GM12878 (cell line): ENCODE measurements around the gene TPCN2. TPM values are rescaled to one million over a fixed set of nuclear protein-coding genes. Genes with fewer than 3 reads are reported as not detected.

Source experiments
- ATAC-seq: fragments of 200-7000 bp; cut with Tn5 transposase; 3 replicates; pipeline ENCODE4 v1.9.1; 2020; ENCODE audit warnings: mild to moderate bottlenecking, moderate library complexity
- BruUV-seq: library from RNA; stranded (reverse); fragments of 400-500 nt; replicated peaks from 2 replicates; lab custom pipeline; 2021; lab: Mats Ljungman, UMichigan
- CTCF ChIA-PET: fragments of 300-600 bp; sonication (Branson Sonifier 250); formaldehyde crosslinking; extraction: SDS; loops from one replicate; lab custom pipeline; 2021; ENCODE audit warnings: inconsistent platforms; lab: Yijun Ruan, JAX
- POLR2A ChIA-PET: fragments of 350-600 bp; formaldehyde crosslinking; extraction: SDS; loops from one replicate; lab custom pipeline; 2021; ENCODE audit warnings: inconsistent platforms; lab: Charles Lee
- RAD21 ChIA-PET: fragments of 300-600 bp; sonication (Branson Sonifier 250); formaldehyde crosslinking; loops from one replicate; lab custom pipeline; 2023; ENCODE audit warnings: antibody characterized with exemption; ENCODE audit not compliant: unreplicated experiment; lab: Charles Lee
- SMC1A ChIA-PET: fragments of 300-600 bp; sonication (Branson Sonifier 250); formaldehyde crosslinking; loops from one replicate; lab custom pipeline; 2023; ENCODE audit not compliant: unreplicated experiment, uncharacterized antibody; lab: Charles Lee
- DNase-seq: peaks from one replicate; pipeline ENCODE4 v3.0.0-alpha.2; 2011; ENCODE audit warnings: low read depth, low spot score
- FAIRE-seq: peaks from 3 replicates; lab custom pipeline; 2011; peaks lifted over from hg19 to GRCh38; lab: Jason Lieb, UNC
- H2AFZ ChIP-seq: 2 replicates; pipeline ENCODE4 v1.6.0; 2011; ENCODE audit warnings: low read depth, low read length, control low read depth; ENCODE audit not compliant: control insufficient read depth
- H3K27ac ChIP-seq: 2 replicates; pipeline ENCODE4 v1.5.1; 2011; ENCODE audit warnings: control low read depth; ENCODE audit not compliant: control insufficient read depth, insufficient read depth
- H3K27me3 ChIP-seq, 2 experiments: replicated peaks in 1 of 2; 2 replicates each; pipeline versions ENCODE4 v1.6.0 to v1.6.1; 2011; ENCODE audit warnings: low read length in 1 of 2; ENCODE audit not compliant: control insufficient read depth in 2 of 2, insufficient read depth in 2 of 2
- H3K36me3 ChIP-seq, 2 experiments: 2 replicates each; pipeline ENCODE4 v1.5.1; 2011; ENCODE audit warnings: low read length in 1 of 2; ENCODE audit not compliant: control insufficient read depth in 2 of 2, insufficient read depth in 2 of 2
- H3K4me1 ChIP-seq: 2 replicates; pipeline ENCODE4 v1.6.1; 2011; ENCODE audit warnings: mild to moderate bottlenecking, low read length, moderate library complexity, mixed read lengths; ENCODE audit not compliant: control insufficient read depth, insufficient read depth
- H3K4me2 ChIP-seq: 2 replicates; pipeline ENCODE4 v1.6.0; 2011; ENCODE audit warnings: control low read depth; ENCODE audit not compliant: control insufficient read depth, insufficient read depth
- H3K4me3 ChIP-seq: fragments of 200-600 bp; sonication (generic); 2 replicates; pipeline ENCODE4 v1.5.1; 2016
- H3K79me2 ChIP-seq: 2 replicates; pipeline ENCODE4 v1.6.0; 2011; ENCODE audit warnings: low read length; ENCODE audit not compliant: control insufficient read depth, insufficient read depth
- H3K9ac ChIP-seq: 2 replicates; pipeline ENCODE4 v1.8.0; 2011; ENCODE audit warnings: low read length, control low read depth, mixed read lengths; ENCODE audit not compliant: control insufficient read depth, insufficient read depth
- H3K9me3 ChIP-seq: replicated peaks from 3 replicates; pipeline ENCODE4 v1.5.1; 2011; ENCODE audit warnings: mild to moderate bottlenecking, low read length; ENCODE audit not compliant: control insufficient read depth, insufficient read depth
- H4K20me1 ChIP-seq: 2 replicates; pipeline ENCODE4 v1.6.0; 2011; ENCODE audit not compliant: control insufficient read depth, insufficient read depth
- BHLHE40 ChIP-seq, 2 experiments: fragments of 450-650 bp in 1 of 2; IDR thresholded peaks; 2 replicates each; pipeline ENCODE4 v1.6.1; 2011 to 2017; ENCODE audit warnings: low read depth in 2 of 2, borderline replicate concordance in 1 of 2, improper control_type of control experiment in 1 of 2, low read length in 1 of 2, mild to moderate bottlenecking in 1 of 2
- CBX5 ChIP-seq: sonication (generic); IDR thresholded peaks from 2 replicates; pipeline ENCODE4 v1.6.1; 2016; ENCODE audit warnings: low read depth, moderate library complexity, mild to moderate bottlenecking, inconsistent platforms
- CTCF ChIP-seq, 3 experiments: IDR thresholded peaks in 2 of 3; conservative IDR thresholded peaks in 1 of 3; 2 replicates each; pipeline ENCODE4 v1.5.1; 2011; ENCODE audit warnings: low read depth in 3 of 3, low read length in 3 of 3, mild to moderate bottlenecking in 3 of 3, control low read depth in 2 of 3, moderate library complexity in 2 of 3, inconsistent platforms in 1 of 3, mixed read lengths in 1 of 3; ENCODE audit not compliant: control insufficient read depth in 2 of 3, insufficient read depth in 1 of 3; ENCODE audit errors: extremely low read depth in 1 of 3
- ETV6 ChIP-seq, 2 experiments: fragments of 450-650 bp in 1 of 2; IDR thresholded peaks in 1 of 2; conservative IDR thresholded peaks in 1 of 2; 2 replicates each; pipeline ENCODE4 v1.6.1; 2014; ENCODE audit warnings: antibody characterized with exemption in 1 of 2, borderline replicate concordance in 1 of 2, low read depth in 1 of 2, mild to moderate bottlenecking in 1 of 2, moderate library complexity in 1 of 2
- HCFC1 ChIP-seq: fragments of 150-350 bp; IDR thresholded peaks from 2 replicates; pipeline ENCODE4 v1.6.1; 2014; ENCODE audit warnings: low read length
- IKZF1 ChIP-seq: fragments of 450-650 bp; conservative IDR thresholded peaks from 2 replicates; pipeline ENCODE4 v1.6.1; 2017; ENCODE audit warnings: antibody characterized with exemption, mild to moderate bottlenecking
- MTA2 ChIP-seq: fragments of 450-650 bp; IDR thresholded peaks from 2 replicates; pipeline ENCODE4 v1.6.1; 2016; ENCODE audit warnings: low read depth, mild to moderate bottlenecking, moderate library complexity
- RAD21 ChIP-seq: IDR thresholded peaks from 2 replicates; pipeline ENCODE4 v1.6.1; 2011; ENCODE audit warnings: mild to moderate bottlenecking, low read depth, low read length, moderate library complexity; ENCODE audit not compliant: insufficient read depth
- SMARCA5 ChIP-seq: fragments of 450-650 bp; IDR thresholded peaks from 2 replicates; pipeline ENCODE4 v1.6.1; 2017; ENCODE audit warnings: mild to moderate bottlenecking
- SRF ChIP-seq, 2 experiments: IDR thresholded peaks; 2 replicates each; pipeline ENCODE4 v1.6.1; 2011; ENCODE audit warnings: low read depth in 2 of 2, low read length in 2 of 2, mild to moderate bottlenecking in 1 of 2, moderate library complexity in 1 of 2
- TCF7 ChIP-seq: IDR thresholded peaks from 2 replicates; pipeline ENCODE4 v1.6.1; 2014; ENCODE audit warnings: antibody characterized with exemption, borderline replicate concordance
- WRNIP1 ChIP-seq: IDR thresholded peaks from 2 replicates; pipeline ENCODE4 v1.6.1; 2011; ENCODE audit warnings: low read depth, low read length, improper control_type of control experiment, borderline replicate concordance
- ZZZ3 ChIP-seq: IDR thresholded peaks from 2 replicates; pipeline ENCODE4 v1.6.1; 2011; ENCODE audit warnings: low read depth; ENCODE audit not compliant: control insufficient read depth, insufficient read length
- WGBS: methylation state at CpG from one replicate; pipeline ENCODE4 v1.1.6; 2016; ENCODE audit warnings: low lambda C conversion rate; ENCODE audit not compliant: insufficient replicate concordance, insufficient coverage; ENCODE audit errors: missing lambda C conversion rate; 5-methylcytosine and 5-hydroxymethylcytosine counted together
- in situ Hi-C: fragments of 300-500 bp; cut with MboI; formaldehyde crosslinking; loops from 9 replicates; pipeline ENCODE4 v1.14.3; 2018; ENCODE audit warnings: mixed read lengths
- intact Hi-C: fragments of 100-400 bp; cut with micrococcal nuclease; formaldehyde crosslinking; loops from one replicate; pipeline ENCODE4 v1.14.2; 2022; ENCODE audit not compliant: unreplicated experiment
- polyA plus RNA-seq, 11 experiments: library from polyadenylated mRNA; depleted of rRNA in 4 of 11; unstranded in 6 of 11; stranded (reverse) in 5 of 11; fragments of >200 nt; fragmentation: Nextera tagmentation in 4 of 11; fragmentation: Illumina TruSeq in 1 of 11; extraction: Ambion mirVana in 4 of 11; extraction: Trizol in 1 of 11; gene quantifications; 1 replicate in 1 of 11; 2 replicates in 10 of 11; pipeline versions ENCODE4 v1.2.1 to v1.2.3, GENCODE V29; 2011 to 2016; ENCODE audit warnings: inconsistent platforms in 2 of 11, missing spikeins in 2 of 11, low read depth in 1 of 11
- total RNA-seq, 4 experiments: library from RNA; depleted of rRNA in 3 of 4; stranded (reverse); fragments of >200 nt in 3 of 4; fragmentation: Illumina TruSeq in 1 of 4; extraction: Trizol in 1 of 4; gene quantifications; 2 replicates each; pipeline versions ENCODE4 v1.2.1 to v1.2.3, GENCODE V29; 2013 to 2021

Gene TPCN2
- total and polyA plus RNA-seq, 10 of the 15 experiments (the other 5 are each of a cell fraction or from before 2014, with no cell fraction given): 1.7 to 18.4 (median 8.4) TPM

- ChIA-PET CTCF (interaction anchor here (0.7 to 1.5 kb wide), 9 partner anchors 12 to 412 kb away, joined by 3 to 11 read pairs (median 3); no protein-coding TSS in a partner anchor), RAD21 (interaction anchor here (1.0 to 1.3 kb wide), 6 partner anchors 9 to 141 kb away, joined by 3 to 7 read pairs (median 4); partner anchors contain the start of genes IGHMBP2 and MRPL21), SMC1A (interaction anchor here (0.6 to 2.1 kb wide), 4 partner anchors 8 to 197 kb away, joined by 3 to 10 read pairs (median 3); no protein-coding TSS in a partner anchor), POLR2A (interaction anchor here (1.2 kb wide), 1 partner anchor 8 kb away, joined by 5 read pairs; no protein-coding TSS in a partner anchor)
- ATAC-seq (peak; percentile 55), DNase-seq (no peak), FAIRE-seq (no peak)
- Histone ChIP-seq H3K27me3 (no peaks in the 10 kb centered on the region), H3K79me2 (peaks cover 6% of the 10 kb centered on the region), H3K4me2 (no peak overlapping the region), H3K36me3 (no peaks in the 10 kb centered on the region), H4K20me1 (no peaks in the 10 kb centered on the region), H2AFZ (no peak overlapping the region), H3K27ac (no peak overlapping the region), H3K9ac (no peak overlapping the region), H3K4me1 (peaks cover 3% of the 10 kb centered on the region; the same call in 1 of the 2 replicates), H3K4me3 (no peak overlapping the region), H3K9me3 (no peaks in the 10 kb centered on the region)
- in situ Hi-C loops (no loop called here), intact Hi-C loops (no loop called here)
- TF ChIP-seq ETV6 (conservative IDR thresholded peaks at IDR 0.05 in 1 of 2, IDR thresholded peaks at IDR 0.05 in 1 of 2; ENCODE audit: borderline replicate concordance in 1 of 2, low read depth in 1 of 2): no peak
- TF ChIP-seq CTCF (IDR thresholded peaks at IDR 0.05 in 2 of 3, conservative IDR thresholded peaks at IDR 0.05 in 1 of 3; ENCODE audit: control insufficient read depth in 2 of 3, extremely low read depth in 1 of 3, insufficient read depth in 1 of 3, low read depth in 3 of 3, low read length in 3 of 3): peak; percentile 37 to 69 (median 60); a peak in 4 of 6 replicates
- TF ChIP-seq CBX5: no peak
- TF ChIP-seq TCF7: no peak
- peak; percentile 25; the same call in 1 of the 2 replicates for TF ChIP-seq IKZF1
- 0 out of 4 replicates have a peak, but pooled peaks of 1 of the 2 experiments have one; percentile 4 for TF ChIP-seq SRF (IDR thresholded peaks at IDR 0.05; ENCODE audit: low read depth in 2 of 2, low read length in 2 of 2)
- no peak for TF ChIP-seq ZZZ3
- TF ChIP-seq RAD21: peak; percentile 21; the same call in 1 of the 2 replicates
- no peak for TF ChIP-seq WRNIP1
- no peak for TF ChIP-seq BHLHE40 (IDR thresholded peaks at IDR 0.05; ENCODE audit: borderline replicate concordance in 1 of 2, low read depth in 2 of 2, low read length in 1 of 2)
- TF ChIP-seq HCFC1: no peak
- TF ChIP-seq MTA2: no peak
- no peak for TF ChIP-seq SMARCA5
- BruUV-seq: no TSS peak
- WGBS: 22% methylated on average over 15 of the region's 15 CpGs
Measured at GRCh38 chr11:69044111-69045013, 4.4 kb upstream of the TPCN2 start.
